Naive thymus-derived CD4-positive, alpha-beta T cell (primary cell): ENCODE results near the gene SEH1L. TPM values are rescaled to one million over a fixed set of nuclear protein-coding genes. Genes with fewer than 3 reads are reported as not detected.
A peak's percentile ranks its signal among the peaks of the same experiment; 100 is the strongest.

Experiments
- ATAC-seq: fragments of 150-1000 bp; cut with Tn5 transposase; 2 replicates; pipeline ENCODE4 v1.10.0; 2021; ENCODE audit warnings: mild to moderate bottlenecking, moderate library complexity
- CTCF ChIA-PET: fragments of 350-600 bp; sonication (Branson Sonifier 250); formaldehyde crosslinking; loops from one replicate; lab custom pipeline; 2021; ENCODE audit warnings: antibody characterized with exemption; lab: Charles Lee
- POLR2A ChIA-PET: fragments of 350-600 bp; sonication (Branson Sonifier 250); formaldehyde crosslinking; loops from one replicate; lab custom pipeline; 2021; ENCODE audit warnings: antibody characterized with exemption, inconsistent platforms; lab: Charles Lee
- DNase-seq, 9 donors: peaks; one replicate each; pipeline versions ENCODE4 v3.0.0 to v3.0.0-alpha.2; 2020 to 2022; ENCODE audit warnings: mixed read lengths in 1 of 9
- H3K27ac ChIP-seq: one replicate; pipeline ENCODE4 v1.7.0; 2013; ENCODE audit warnings: mild to moderate bottlenecking, low read depth, low read length, moderate library complexity
- H3K27me3 ChIP-seq, 2 donors: one replicate each; pipeline ENCODE4 v1.7.0; 2013; ENCODE audit warnings: low read length in 2 of 2, mild to moderate bottlenecking in 2 of 2, moderate library complexity in 2 of 2; ENCODE audit not compliant: control insufficient read depth in 2 of 2, insufficient read depth in 2 of 2
- H3K36me3 ChIP-seq, 3 experiments: 1 replicate in 2 of 3; 2 replicates in 1 of 3; pipeline ENCODE4 v1.7.0; 2013; ENCODE audit warnings: low read length in 3 of 3, mild to moderate bottlenecking in 3 of 3, moderate library complexity in 1 of 3; ENCODE audit not compliant: insufficient read depth in 3 of 3, control insufficient read depth in 2 of 3
- H3K4me1 ChIP-seq, 2 donors: one replicate each; pipeline ENCODE4 v1.7.0; 2013; ENCODE audit warnings: low read length in 2 of 2, mild to moderate bottlenecking in 2 of 2, moderate library complexity in 1 of 2; ENCODE audit not compliant: control insufficient read depth in 2 of 2, insufficient read depth in 2 of 2
- H3K4me3 ChIP-seq: 2 replicates; pipeline ENCODE4 v1.7.0; 2013; ENCODE audit warnings: mild to moderate bottlenecking, low read length
- H3K9me3 ChIP-seq, 3 experiments: 1 replicate in 2 of 3; 2 replicates in 1 of 3; pipeline ENCODE4 v1.7.0; 2013; ENCODE audit warnings: low read length in 3 of 3; ENCODE audit not compliant: control insufficient read depth in 2 of 3
- H3K27ac Mint-ChIP-seq, 9 donors: one replicate each; pipeline ENCODE4 v1.8.0; 2020 to 2022; ENCODE audit warnings: mixed read lengths in 9 of 9, mild to moderate bottlenecking in 8 of 9, moderate library complexity in 5 of 9, inconsistent platforms in 2 of 9
- H3K27me3 Mint-ChIP-seq, 5 donors: one replicate each; pipeline ENCODE4 v1.8.0; 2021 to 2022; ENCODE audit warnings: mixed read lengths in 5 of 5, mild to moderate bottlenecking in 1 of 5
- H3K36me3 Mint-ChIP-seq, 5 donors: one replicate each; pipeline ENCODE4 v1.8.0; 2020 to 2022; ENCODE audit warnings: mixed read lengths in 5 of 5, mild to moderate bottlenecking in 3 of 5, inconsistent platforms in 1 of 5
- H3K4me1 Mint-ChIP-seq, 7 donors: one replicate each; pipeline ENCODE4 v1.8.0; 2020 to 2022; ENCODE audit warnings: mixed read lengths in 7 of 7, mild to moderate bottlenecking in 3 of 7, inconsistent platforms in 1 of 7
- H3K4me3 Mint-ChIP-seq, 10 donors: one replicate each; pipeline ENCODE4 v1.8.0; 2020 to 2022; ENCODE audit warnings: mild to moderate bottlenecking in 10 of 10, mixed read lengths in 10 of 10, moderate library complexity in 6 of 10, inconsistent platforms in 2 of 10
- H3K9me3 Mint-ChIP-seq, 11 donors: one replicate each; pipeline ENCODE4 v1.8.0; 2020 to 2022; ENCODE audit warnings: mixed read lengths in 11 of 11, mild to moderate bottlenecking in 4 of 11, inconsistent platforms in 1 of 11, moderate library complexity in 1 of 11
- intact Hi-C, 2 donors: fragments of 100-400 bp; cut with micrococcal nuclease; formaldehyde crosslinking; loops; one replicate each; pipeline ENCODE4 v1.15.1; 2023
- polyA plus RNA-seq, 2 donors: library from polyadenylated mRNA; unstranded; fragments of 300-500 nt; fragmentation: Illumina TruSeq; gene quantifications; one replicate each; pipeline ENCODE4 v1.2.3, GENCODE V29; 2021
- total RNA-seq, 6 experiments: library from RNA in 5 of 6; stranded (reverse) in 5 of 6; gene quantifications; 1 replicate in 5 of 6; 2 replicates in 1 of 6; pipeline ENCODE4 v1.2.3 and lab custom pipeline; 2021 to 2026

Gene SEH1L
- total and polyA plus RNA-seq, 7 experiments from 2014 or later: 28.4 to 54.2 (median 34.1) TPM

DNA sequence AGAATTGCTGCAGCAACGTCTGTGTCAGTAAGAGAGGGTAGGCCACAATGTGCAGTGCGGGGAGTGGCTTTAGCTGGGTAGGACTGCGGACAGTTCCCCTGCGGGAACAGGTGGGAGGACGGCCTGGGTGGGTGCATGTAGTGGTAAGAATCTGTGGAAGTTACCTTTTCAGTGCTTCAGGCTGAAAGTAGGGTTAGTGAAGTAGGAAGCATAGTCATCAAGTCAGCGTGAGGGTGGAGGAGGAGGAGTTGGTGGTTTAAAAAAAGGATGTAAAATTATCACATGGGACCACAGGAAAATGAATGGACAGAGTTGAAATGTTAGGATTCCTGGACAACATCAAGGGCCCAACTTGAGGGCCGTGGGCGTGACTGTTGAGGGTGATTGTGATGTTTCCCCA, 56.6 kb downstream of the SEH1L start:
- ATAC-seq (no peak), DNase-seq (no peak)
- Mint-ChIP-seq H3K27ac (no peak overlapping the region), H3K4me3 (no peak overlapping the region), H3K27me3 (no peaks in the 10 kb centered on the region), H3K36me3 (peaks cover 0 to 27% (median 14%) of the 10 kb centered on the region in 5 donors), H3K4me1 (peaks cover 0 to 27% (median 15%) of the 10 kb centered on the region in 7 donors), H3K9me3 (no peaks in the 10 kb centered on the region)
- Histone ChIP-seq H3K36me3 (peaks cover 0 to 59% (median 7%) of the 10 kb centered on the region in 3 experiments), H3K4me1 (no peaks in the 10 kb centered on the region), H3K4me3 (no peak overlapping the region), H3K27me3 (no peaks in the 10 kb centered on the region), H3K9me3 (no peaks in the 10 kb centered on the region), H3K27ac (no peak overlapping the region)
- CTCF ChIA-PET: no interaction called here
- intact Hi-C loops: no loop called here
- POLR2A ChIA-PET: no interaction called here

DNA sequence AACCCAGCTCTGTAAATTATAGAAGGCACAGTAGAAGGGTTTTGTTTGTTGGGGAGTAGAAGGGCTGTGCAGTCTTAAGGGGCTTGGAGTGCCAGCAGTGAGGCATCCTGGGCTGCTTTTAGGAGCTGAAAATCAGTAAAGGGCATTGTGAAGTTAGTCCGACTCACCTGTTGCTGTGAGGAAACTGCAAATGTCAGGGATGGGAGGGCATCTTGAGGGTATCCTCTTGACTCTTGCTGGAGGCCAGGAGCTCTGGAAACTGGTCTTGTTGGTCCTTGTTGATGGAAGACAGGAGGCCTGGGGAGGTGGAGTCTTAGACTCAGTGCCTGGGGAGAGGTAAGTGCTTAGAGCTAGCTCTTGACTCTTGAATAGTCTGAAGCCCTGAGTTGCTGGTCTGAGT, 57.5 kb downstream of the SEH1L start:
- H3K27me3 ChIP-seq: no peaks in the 10 kb centered on the region
- ATAC-seq (no peak), DNase-seq (no peak)
- H3K9me3 ChIP-seq: no peaks in the 10 kb centered on the region
- H3K4me3 ChIP-seq: no peak overlapping the region
- intact Hi-C loops: no loop called here
- Mint-ChIP-seq H3K27ac (no peak overlapping the region), H3K4me3 (no peak overlapping the region), H3K27me3 (no peaks in the 10 kb centered on the region), H3K9me3 (no peaks in the 10 kb centered on the region), H3K4me1 (peaks cover 0 to 20% (median 14%) of the 10 kb centered on the region in 7 donors), H3K36me3 (peaks cover 0 to 26% (median 7%) of the 10 kb centered on the region in 5 donors)
- POLR2A ChIA-PET: no interaction called here
- no peak overlapping the region for H3K27ac ChIP-seq
- CTCF ChIA-PET: interaction anchor here (0.8 kb wide), 1 partner anchor 10 kb away, joined by 3 read pairs; no protein-coding TSS in a partner anchor
- H3K36me3 ChIP-seq: peaks cover 0 to 67% (median 7%) of the 10 kb centered on the region in 3 experiments
- H3K4me1 ChIP-seq: no peaks in the 10 kb centered on the region

- H3K27ac ChIP-seq: no peak overlapping the region
- Mint-ChIP-seq H3K36me3 (peaks cover 1 to 32% (median 7%) of the 10 kb centered on the region in 5 donors), H3K27me3 (no peaks in the 10 kb centered on the region), H3K4me3 (no peak overlapping the region), H3K27ac (peak overlapping the region in 8 of 9 donors; percentile 10 to 79 (median 56)), H3K4me1 (peaks cover 0 to 20% (median 14%) of the 10 kb centered on the region in 7 donors), H3K9me3 (no peaks in the 10 kb centered on the region)
- DNase-seq: no peak
- intact Hi-C loops: no loop called here
- H3K9me3 ChIP-seq: no peaks in the 10 kb centered on the region
- no peaks in the 10 kb centered on the region for H3K27me3 ChIP-seq
- CTCF ChIA-PET: interaction anchor here (0.7 kb wide), 1 partner anchor 542 kb away, joined by 5 read pairs; no protein-coding TSS in a partner anchor
- no peak overlapping the region for H3K4me3 ChIP-seq
- no peaks in the 10 kb centered on the region for H3K4me1 ChIP-seq
- no peak for ATAC-seq
- H3K36me3 ChIP-seq: peaks cover 0 to 68% (median 7%) of the 10 kb centered on the region in 3 experiments
- POLR2A ChIA-PET: no interaction called here
Observed at GRCh38 chr18:13006531-13007247, 58.9 kb downstream of the SEH1L start.

DNA sequence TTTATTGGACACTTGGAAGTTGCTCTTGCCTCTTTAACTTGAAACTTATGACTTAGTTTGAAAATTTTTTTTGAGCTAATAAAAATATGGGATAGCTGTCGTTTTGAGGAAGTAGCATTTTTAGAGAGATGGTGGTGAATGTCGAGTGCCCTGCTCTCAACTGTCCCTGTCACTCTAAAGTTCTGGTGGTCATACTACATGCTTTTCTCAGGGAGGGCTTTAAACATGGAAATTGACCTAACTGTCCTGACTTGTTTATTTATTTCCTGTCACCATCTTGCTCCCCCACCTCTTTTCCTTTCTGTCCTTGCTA, 59.4 kb downstream of the SEH1L start:
- H3K27me3 Mint-ChIP-seq: no peaks in the 10 kb centered on the region
- ATAC-seq (no peak), DNase-seq (no peak)
- H3K36me3 ChIP-seq: peaks cover 0 to 70% (median 7%) of the 10 kb centered on the region in 3 experiments
- H3K27ac ChIP-seq: peak overlapping the region; percentile 1
- no peaks in the 10 kb centered on the region for H3K9me3 ChIP-seq
- peak overlapping the region in 4 of 9 donors; percentile 21 to 71 (median 67) for H3K27ac Mint-ChIP-seq
- no peak overlapping the region for H3K4me3 Mint-ChIP-seq
- no peaks in the 10 kb centered on the region for H3K4me1 ChIP-seq
- no peaks in the 10 kb centered on the region for H3K27me3 ChIP-seq
- H3K4me3 ChIP-seq: no peak overlapping the region
- ChIA-PET CTCF (no interaction called here), POLR2A (no interaction called here)
- intact Hi-C loops: no loop called here
- no peaks in the 10 kb centered on the region for H3K9me3 Mint-ChIP-seq
- H3K4me1 Mint-ChIP-seq: peaks cover 0 to 20% (median 14%) of the 10 kb centered on the region in 7 donors
- peaks cover 3 to 35% (median 8%) of the 10 kb centered on the region in 5 donors for H3K36me3 Mint-ChIP-seq

DNA sequence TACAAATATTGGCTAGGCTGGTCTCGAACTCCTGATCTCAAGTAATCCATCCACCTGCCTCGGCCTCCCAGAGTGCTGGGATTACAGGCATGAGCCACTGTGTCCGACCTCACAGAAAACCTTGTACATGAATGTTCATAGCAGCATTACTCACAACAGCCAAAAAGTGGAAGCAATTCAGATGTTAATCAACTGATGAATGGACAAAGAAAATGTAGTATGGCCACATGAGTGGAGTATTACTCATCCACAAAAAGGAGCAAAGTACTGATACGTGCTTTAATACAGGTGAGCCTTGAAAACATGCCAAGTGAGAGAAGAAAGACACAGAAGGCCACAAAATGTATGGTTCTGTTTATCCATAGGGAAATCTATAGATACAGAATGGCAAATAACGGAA, 63.9 kb downstream of the SEH1L start:
- Mint-ChIP-seq H3K4me3 (no peak overlapping the region), H3K36me3 (peaks cover 6 to 66% (median 27%) of the 10 kb centered on the region in 5 donors), H3K27ac (no peak overlapping the region), H3K9me3 (no peaks in the 10 kb centered on the region), H3K4me1 (peaks cover 0 to 11% (median 9%) of the 10 kb centered on the region in 7 donors), H3K27me3 (no peaks in the 10 kb centered on the region)
- no peak overlapping the region for H3K4me3 ChIP-seq
- no peaks in the 10 kb centered on the region for H3K9me3 ChIP-seq
- H3K4me1 ChIP-seq: no peaks in the 10 kb centered on the region
- CTCF ChIA-PET: no interaction called here
- peaks cover 7 to 82% (median 28%) of the 10 kb centered on the region in 3 experiments for H3K36me3 ChIP-seq
- DNase-seq: no peak
- no peak for ATAC-seq
- H3K27me3 ChIP-seq: no peaks in the 10 kb centered on the region
- intact Hi-C loops: no loop called here
- no peak overlapping the region for H3K27ac ChIP-seq
- POLR2A ChIA-PET: no interaction called here

DNA sequence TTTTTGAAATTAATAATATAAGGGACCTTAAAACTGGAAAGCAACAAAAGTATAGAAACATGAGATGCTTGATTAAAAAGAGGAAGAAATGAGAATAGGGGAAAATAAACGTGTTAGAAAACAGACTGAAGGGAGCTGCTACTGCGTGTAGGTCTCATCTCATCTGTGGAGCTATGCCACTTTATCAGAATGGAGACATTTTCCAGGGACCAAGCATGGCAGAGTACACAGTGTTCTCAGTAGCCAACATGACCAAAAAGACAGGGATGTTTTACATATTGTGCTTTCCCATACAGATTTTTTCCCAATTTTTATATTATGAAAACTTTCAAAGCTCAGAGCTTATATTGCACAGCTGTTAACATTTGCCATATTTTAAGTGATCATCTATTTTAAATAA, 66.4 kb downstream of the SEH1L start:
- CTCF ChIA-PET: interaction anchor here (1.6 kb wide), 1 partner anchor 145 kb away, joined by 6 read pairs; no protein-coding TSS in a partner anchor
- no peak overlapping the region for H3K4me3 Mint-ChIP-seq
- H3K27me3 Mint-ChIP-seq: no peaks in the 10 kb centered on the region
- DNase-seq (no peak), ATAC-seq (no peak)
- H3K9me3 Mint-ChIP-seq: no peaks in the 10 kb centered on the region
- H3K4me1 Mint-ChIP-seq: peaks cover 0 to 8% (median 0%) of the 10 kb centered on the region in 7 donors
- no peak overlapping the region for H3K27ac Mint-ChIP-seq
- peaks cover 11 to 72% (median 30%) of the 10 kb centered on the region in 3 experiments for H3K36me3 ChIP-seq
- peaks cover 7 to 71% (median 38%) of the 10 kb centered on the region in 5 donors for H3K36me3 Mint-ChIP-seq
- no peaks in the 10 kb centered on the region for H3K27me3 ChIP-seq
- intact Hi-C loops: no loop called here
- no peaks in the 10 kb centered on the region for H3K4me1 ChIP-seq
- POLR2A ChIA-PET: interaction anchor here (0.7 kb wide), 1 partner anchor 229 kb away, joined by 3 read pairs; no protein-coding TSS in a partner anchor
- no peak overlapping the region for H3K27ac ChIP-seq
- no peaks in the 10 kb centered on the region for H3K9me3 ChIP-seq
- H3K4me3 ChIP-seq: no peak overlapping the region
